Retinal pigment epithelial cell (primary cell): ENCODE data around the gene PSMB11.

ENCODE experiments used
- DNase-seq: peaks from one replicate; pipeline ENCODE4 v3.0.0-alpha.2; 2010; ENCODE audit warnings: low read depth
- H3K4me3 ChIP-seq: 2 replicates; pipeline ENCODE4 v1.5.1; 2011; ENCODE audit warnings: mild to moderate bottlenecking, low read length, control low read depth, moderate library complexity
- CTCF ChIP-seq: conservative IDR thresholded peaks from 2 replicates; pipeline ENCODE4 v1.5.1; 2011; ENCODE audit warnings: low read depth, low read length, control low read depth, inconsistent platforms

The PSMB11 gene

DNA sequence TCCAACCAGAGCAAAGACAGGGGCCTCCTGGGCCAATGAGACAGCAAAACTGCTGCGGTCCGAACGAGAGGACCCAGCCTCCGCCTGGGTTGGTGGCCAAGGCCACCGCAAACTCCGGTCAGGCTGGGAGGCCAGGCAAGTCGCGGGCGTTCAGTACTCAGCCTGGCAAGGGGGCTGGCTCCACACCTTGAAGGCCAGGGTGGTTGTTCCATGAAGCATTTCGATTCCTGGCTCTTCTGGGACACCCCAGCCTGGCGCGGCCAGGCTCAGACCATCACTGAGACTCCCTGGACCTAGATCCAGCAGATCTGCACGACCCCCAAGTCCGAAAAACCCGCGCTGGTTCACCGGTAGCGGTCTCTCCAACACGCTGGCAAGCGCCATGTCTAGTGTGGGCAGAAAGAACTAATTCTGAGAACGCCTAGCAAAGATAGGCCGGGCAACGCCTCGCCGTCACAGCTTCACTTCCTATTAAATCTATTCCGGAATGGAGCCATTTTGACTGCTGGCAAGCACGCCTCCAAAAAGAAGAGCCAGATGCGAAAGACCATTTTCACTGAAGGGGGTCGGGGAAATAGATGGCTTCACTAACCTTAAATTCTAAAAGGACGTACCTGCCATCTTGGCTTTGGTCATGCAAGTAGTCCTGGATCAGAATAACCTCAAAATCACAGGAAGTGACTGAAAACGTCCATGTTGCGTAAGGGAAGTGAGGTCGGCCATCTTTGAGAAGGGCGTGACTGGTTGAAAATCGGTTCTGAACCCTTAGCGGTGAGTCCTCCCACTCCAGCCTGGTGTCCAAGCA is 7.3 kb upstream of the PSMB11 start, which contains the start of gene PSMB5:
Gene PSMB5, minus strand, starts transcription at position 403 of the 805 bp plus-strand sequence. Its CDS starts 19 bp downstream, at position 384.
- DNase-seq: peak; percentile 95
- H3K4me3 ChIP-seq: peak within 1 kb of the TSS; percentile 98
- no peak for TF ChIP-seq CTCF

DNA sequence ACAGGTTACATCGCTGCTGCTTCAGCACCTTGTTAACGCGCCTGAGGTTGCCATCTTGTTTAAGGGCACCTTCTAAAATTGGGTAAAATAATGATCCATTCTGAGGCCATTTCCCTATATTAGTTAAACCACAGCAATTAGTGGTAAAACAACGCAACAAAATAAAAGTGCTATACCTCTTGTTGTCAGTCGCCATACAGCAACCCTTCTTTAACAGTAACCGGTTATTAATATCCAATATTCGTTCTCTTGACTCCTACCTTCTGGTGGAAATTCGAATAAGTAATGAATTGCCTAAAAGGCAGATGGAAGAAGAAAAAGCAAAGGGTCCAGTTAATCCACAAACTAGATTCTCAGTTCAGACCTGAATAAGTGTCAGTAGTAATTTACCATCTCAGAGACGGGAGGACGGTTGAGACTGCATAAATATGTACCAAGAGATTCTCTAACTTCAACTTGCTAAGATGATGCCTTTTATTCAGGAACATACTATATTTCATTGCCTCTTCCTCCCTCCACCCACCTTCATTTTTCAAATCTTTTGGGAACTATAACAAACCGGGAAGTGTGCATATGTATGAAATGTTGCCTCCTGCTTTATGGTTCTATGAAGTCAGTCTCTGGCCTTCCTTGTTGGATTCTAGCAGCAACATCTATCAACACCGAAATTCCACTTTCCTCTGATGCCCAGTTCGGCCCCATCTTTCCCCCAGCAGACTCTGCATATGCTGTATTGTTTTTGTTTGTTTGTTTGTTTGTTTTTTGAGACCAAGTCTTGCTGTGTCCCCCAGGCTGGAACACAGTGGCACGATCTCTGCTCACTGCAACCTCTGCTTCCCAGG is 6.5 kb upstream of the PSMB11 start:
- peak overlapping the region; percentile 98 for H3K4me3 ChIP-seq
- no peak for TF ChIP-seq CTCF
- DNase-seq: no peak

- DNase-seq: no peak
- TF ChIP-seq CTCF: no peak
Measured at GRCh38 chr14:23040100-23040499, 1.9 kb upstream of the PSMB11 start.

GRCh38 chr14:23041729-23042128 is 283 bp upstream of the PSMB11 start:
- no peak overlapping the region for H3K4me3 ChIP-seq
- no peak for DNase-seq
- TF ChIP-seq CTCF: no peak

More at GRCh38 chr14:23040100-23040499, 1.9 kb upstream of the PSMB11 start:
- H3K4me3 ChIP-seq: no peak overlapping the region

DNA sequence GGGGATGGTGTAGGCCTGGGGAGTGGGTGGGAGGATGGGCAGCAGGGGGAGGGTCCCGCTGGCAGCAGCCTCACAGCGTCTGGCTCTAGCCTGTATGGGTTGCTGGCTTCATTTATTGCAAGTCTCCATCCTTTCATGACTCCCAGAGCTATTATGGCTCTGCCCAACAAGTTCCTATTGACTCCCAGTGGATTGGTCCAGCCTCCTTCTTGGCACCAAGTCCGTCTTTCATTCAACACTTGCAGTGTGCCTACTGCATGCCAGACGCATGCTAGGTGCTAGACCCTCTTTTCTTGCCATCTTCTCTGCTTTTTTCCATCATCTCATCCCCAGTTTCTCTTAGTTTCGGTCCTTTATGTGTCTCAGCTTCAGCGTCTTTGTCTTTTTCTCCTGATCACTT is 1.1 kb downstream of the PSMB11 start:
- no peak for TF ChIP-seq CTCF
- no peak overlapping the region for H3K4me3 ChIP-seq
- DNase-seq: no peak

GRCh38 chr14:23043754-23044153 is 1.7 kb downstream of the PSMB11 start:
- DNase-seq: no peak
- no peak overlapping the region for H3K4me3 ChIP-seq
- no peak for TF ChIP-seq CTCF
